ENCODE measurements around the gene RAD23B.

DNA sequence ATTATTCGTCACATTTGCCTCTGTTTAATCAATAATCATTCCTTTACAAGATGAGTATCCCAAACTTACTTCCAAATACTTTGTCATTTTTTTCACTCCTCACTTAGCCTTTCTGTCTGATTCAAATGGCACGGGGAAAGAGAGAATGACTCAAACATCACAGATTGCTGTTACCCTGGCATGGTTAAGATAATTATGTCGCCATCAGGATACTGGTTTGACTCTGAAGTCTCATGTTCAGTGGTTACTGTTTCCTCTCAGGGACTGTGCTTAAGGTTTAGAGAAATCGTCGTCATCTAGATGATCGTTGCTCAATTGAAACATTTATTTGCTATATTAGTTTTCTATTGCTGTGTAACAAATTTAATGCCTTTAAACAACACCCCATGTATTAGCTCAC lies 45.2 kb upstream of the RAD23B start:
- no peak for TF ChIP-seq EP300 (IDR thresholded peaks at IDR 0.05)
- TF ChIP-seq, protein P1, sequence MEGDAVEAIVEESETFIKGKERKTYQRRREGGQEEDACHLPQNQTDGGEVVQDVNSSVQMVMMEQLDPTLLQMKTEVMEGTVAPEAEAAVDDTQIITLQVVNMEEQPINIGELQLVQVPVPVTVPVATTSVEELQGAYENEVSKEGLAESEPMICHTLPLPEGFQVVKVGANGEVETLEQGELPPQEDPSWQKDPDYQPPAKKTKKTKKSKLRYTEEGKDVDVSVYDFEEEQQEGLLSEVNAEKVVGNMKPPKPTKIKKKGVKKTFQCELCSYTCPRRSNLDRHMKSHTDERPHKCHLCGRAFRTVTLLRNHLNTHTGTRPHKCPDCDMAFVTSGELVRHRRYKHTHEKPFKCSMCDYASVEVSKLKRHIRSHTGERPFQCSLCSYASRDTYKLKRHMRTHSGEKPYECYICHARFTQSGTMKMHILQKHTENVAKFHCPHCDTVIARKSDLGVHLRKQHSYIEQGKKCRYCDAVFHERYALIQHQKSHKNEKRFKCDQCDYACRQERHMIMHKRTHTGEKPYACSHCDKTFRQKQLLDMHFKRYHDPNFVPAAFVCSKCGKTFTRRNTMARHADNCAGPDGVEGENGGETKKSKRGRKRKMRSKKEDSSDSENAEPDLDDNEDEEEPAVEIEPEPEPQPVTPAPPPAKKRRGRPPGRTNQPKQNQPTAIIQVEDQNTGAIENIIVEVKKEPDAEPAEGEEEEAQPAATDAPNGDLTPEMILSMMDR (IDR thresholded peaks at IDR 0.05): no peak

All from stomach (tissue), 4 donors.